HEK293 (cell line): ENCODE data around the gene PPFIA1.
A peak's percentile ranks its signal among the peaks of the same experiment; 100 is the strongest.

Experiments
- CTCF ChIA-PET: fragments of 350-600 bp; formaldehyde crosslinking; extraction: SDS; loops from one replicate; lab custom pipeline; 2021; ENCODE audit warnings: antibody characterized with exemption; lab: Yijun Ruan, JAX
- POLR2A ChIA-PET: fragments of 300-600 bp; formaldehyde crosslinking; extraction: SDS; loops from one replicate; lab custom pipeline; 2020; ENCODE audit warnings: antibody characterized with exemption, inconsistent platforms; lab: Yijun Ruan, JAX
- H3K27ac ChIP-seq: fragments of 200-500 bp; sonication (Bioruptor generic); 2 replicates; pipeline ENCODE4 v1.5.1; 2014; ENCODE audit warnings: low read depth, low read length, control low read depth, inconsistent platforms; ENCODE audit errors: extremely low read depth
- H3K36me3 ChIP-seq, 2 experiments: fragments of 200-500 bp in 1 of 2; sonication (Bioruptor generic) in 1 of 2; 1 replicate in 1 of 2; 2 replicates in 1 of 2; pipeline ENCODE4 v1.5.1; 2014 to 2017; ENCODE audit warnings: inconsistent platforms in 2 of 2, low read length in 2 of 2; ENCODE audit not compliant: control insufficient read depth in 2 of 2, insufficient read depth in 1 of 2
- H3K4me1 ChIP-seq: fragments of 200-500 bp; sonication (Bioruptor generic); 2 replicates; pipeline ENCODE4 v1.5.1; 2014; ENCODE audit warnings: mild to moderate bottlenecking, low read length, inconsistent platforms; ENCODE audit not compliant: control insufficient read depth, insufficient read depth
- H3K4me3 ChIP-seq: 2 replicates; pipeline ENCODE4 v1.5.1; 2011; ENCODE audit warnings: low read depth, mild to moderate bottlenecking, control low read depth, low read length, moderate library complexity
- H3K9me3 ChIP-seq: fragments of 200-500 bp; sonication (Bioruptor generic); 2 replicates; pipeline ENCODE4 v1.5.1; 2014; ENCODE audit warnings: low read depth, low read length, inconsistent platforms; ENCODE audit not compliant: control insufficient read depth, insufficient read depth
- GLIS2 ChIP-seq: fragments of 450-650 bp; formaldehyde crosslinking; IDR thresholded peaks from 2 replicates; pipeline ENCODE4 v1.5.1; 2016; ENCODE audit warnings: missing biosample characterization, missing genetic modification characterization
- KLF8 ChIP-seq: fragments of 450-650 bp; formaldehyde crosslinking; IDR thresholded peaks from 2 replicates; pipeline ENCODE4 v1.5.1; 2016; ENCODE audit warnings: missing biosample characterization, missing genetic modification characterization
- WT1 ChIP-seq: fragments of 450-650 bp; formaldehyde crosslinking; IDR thresholded peaks from 2 replicates; pipeline ENCODE4 v1.5.1; 2016; ENCODE audit warnings: missing biosample characterization, missing genetic modification characterization
- ZBTB17 ChIP-seq: fragments of 450-650 bp; formaldehyde crosslinking; IDR thresholded peaks from 2 replicates; pipeline ENCODE4 v1.5.1; 2016; ENCODE audit warnings: missing biosample characterization, missing genetic modification characterization
- ZBTB8A ChIP-seq: fragments of 450-650 bp; formaldehyde crosslinking; IDR thresholded peaks from 2 replicates; pipeline ENCODE4 v1.5.1; 2016; ENCODE audit warnings: missing biosample characterization, missing genetic modification characterization
- ZEB2 ChIP-seq: fragments of 450-650 bp; formaldehyde crosslinking; IDR thresholded peaks from 2 replicates; pipeline ENCODE4 v1.5.1; 2016; ENCODE audit warnings: missing biosample characterization, missing genetic modification characterization
- ZFP37 ChIP-seq: fragments of 450-650 bp; formaldehyde crosslinking; IDR thresholded peaks from 2 replicates; pipeline ENCODE4 v1.5.1; 2016; ENCODE audit warnings: missing biosample characterization, missing genetic modification characterization
- ZIC2 ChIP-seq: fragments of 450-650 bp; formaldehyde crosslinking; IDR thresholded peaks from 2 replicates; pipeline ENCODE4 v1.5.1; 2016; ENCODE audit warnings: missing biosample characterization, missing genetic modification characterization
- ZNF138 ChIP-seq: fragments of 450-650 bp; formaldehyde crosslinking; IDR thresholded peaks from 2 replicates; pipeline ENCODE4 v1.5.1; 2016; ENCODE audit warnings: missing biosample characterization, missing genetic modification characterization, borderline replicate concordance
- ZNF146 ChIP-seq: fragments of 450-650 bp; formaldehyde crosslinking; IDR thresholded peaks from 2 replicates; pipeline ENCODE4 v1.5.1; 2016; ENCODE audit warnings: missing biosample characterization, missing genetic modification characterization
- ZNF221 ChIP-seq: fragments of 450-650 bp; formaldehyde crosslinking; IDR thresholded peaks from 2 replicates; pipeline ENCODE4 v1.5.1; 2017; ENCODE audit warnings: missing biosample characterization, missing genetic modification characterization, borderline replicate concordance
- ZNF341 ChIP-seq: fragments of 450-650 bp; formaldehyde crosslinking; IDR thresholded peaks from 2 replicates; pipeline ENCODE4; 2016; ENCODE audit warnings: low read depth, missing biosample characterization, missing genetic modification characterization
- ZNF350 ChIP-seq: fragments of 450-650 bp; formaldehyde crosslinking; IDR thresholded peaks from 2 replicates; pipeline ENCODE4 v1.5.0; 2017; ENCODE audit warnings: missing biosample characterization, mild to moderate bottlenecking, missing genetic modification characterization
- ZNF354C ChIP-seq: fragments of 450-650 bp; formaldehyde crosslinking; IDR thresholded peaks from 2 replicates; pipeline ENCODE4 v1.5.1; 2016; ENCODE audit warnings: missing biosample characterization, missing genetic modification characterization, low read depth, borderline replicate concordance
- ZNF433 ChIP-seq: fragments of 450-650 bp; formaldehyde crosslinking; IDR thresholded peaks from 2 replicates; pipeline ENCODE4 v1.5.1; 2016; ENCODE audit warnings: missing biosample characterization, missing genetic modification characterization, low read depth
- ZNF558 ChIP-seq: fragments of 450-650 bp; formaldehyde crosslinking; IDR thresholded peaks from 2 replicates; pipeline ENCODE4 v1.5.1; 2016; ENCODE audit warnings: missing biosample characterization, missing genetic modification characterization
- ZNF600 ChIP-seq: fragments of 450-650 bp; formaldehyde crosslinking; IDR thresholded peaks from 2 replicates; pipeline ENCODE4 v1.5.1; 2016; ENCODE audit warnings: missing biosample characterization, missing genetic modification characterization
- ZNF654 ChIP-seq: fragments of 450-650 bp; formaldehyde crosslinking; IDR thresholded peaks from 2 replicates; pipeline ENCODE4 v1.5.1; 2016; ENCODE audit warnings: low read depth, missing biosample characterization, missing genetic modification characterization
- ZNF747 ChIP-seq: fragments of 450-650 bp; formaldehyde crosslinking; IDR thresholded peaks from 2 replicates; pipeline ENCODE4 v1.5.1; 2016; ENCODE audit warnings: missing biosample characterization, missing genetic modification characterization
- ZNF76 ChIP-seq: fragments of 450-650 bp; formaldehyde crosslinking; IDR thresholded peaks from 2 replicates; pipeline ENCODE4; 2016; ENCODE audit warnings: low read depth, missing biosample characterization, missing genetic modification characterization, borderline replicate concordance
- ZNF830 ChIP-seq: fragments of 450-650 bp; IDR thresholded peaks from 2 replicates; pipeline ENCODE4 v1.5.0; 2018; ENCODE audit warnings: missing biosample characterization, missing genetic modification characterization, low read depth, mild to moderate bottlenecking, moderate library complexity
- TF ChIP-seq, protein P1 (sequence below): fragments of 450-650 bp; formaldehyde crosslinking; IDR thresholded peaks from 2 replicates; pipeline ENCODE4 v1.5.1; 2016; ENCODE audit warnings: missing biosample characterization, missing genetic modification characterization
- TF ChIP-seq, protein P2 (sequence below): fragments of 450-650 bp; formaldehyde crosslinking; IDR thresholded peaks from 2 replicates; pipeline ENCODE4 v1.5.1; 2016; ENCODE audit warnings: missing biosample characterization, missing genetic modification characterization
- TF ChIP-seq, protein P3 (sequence below): fragments of 450-650 bp; formaldehyde crosslinking; IDR thresholded peaks from 2 replicates; pipeline ENCODE4 v1.5.1; 2016; ENCODE audit warnings: missing biosample characterization, missing genetic modification characterization
- TF ChIP-seq, protein P4 (sequence below): fragments of 450-650 bp; formaldehyde crosslinking; IDR thresholded peaks from 2 replicates; pipeline ENCODE4 v1.5.1; 2016; ENCODE audit warnings: missing biosample characterization, missing genetic modification characterization
- TF ChIP-seq, protein P5 (sequence below): sonication (generic); formaldehyde crosslinking; IDR thresholded peaks from 2 replicates; pipeline ENCODE4 v1.8.1; 2022; ENCODE audit warnings: mild to moderate bottlenecking, moderate library complexity, missing genetic modification reagents
- TF ChIP-seq, protein P6 (sequence below): fragments of 450-650 bp; formaldehyde crosslinking; optimal IDR thresholded peaks from 2 replicates; pipeline ENCODE3; 2016; ENCODE audit warnings: missing biosample characterization, mild to moderate bottlenecking, missing genetic modification characterization

The PPFIA1 gene

DNA sequence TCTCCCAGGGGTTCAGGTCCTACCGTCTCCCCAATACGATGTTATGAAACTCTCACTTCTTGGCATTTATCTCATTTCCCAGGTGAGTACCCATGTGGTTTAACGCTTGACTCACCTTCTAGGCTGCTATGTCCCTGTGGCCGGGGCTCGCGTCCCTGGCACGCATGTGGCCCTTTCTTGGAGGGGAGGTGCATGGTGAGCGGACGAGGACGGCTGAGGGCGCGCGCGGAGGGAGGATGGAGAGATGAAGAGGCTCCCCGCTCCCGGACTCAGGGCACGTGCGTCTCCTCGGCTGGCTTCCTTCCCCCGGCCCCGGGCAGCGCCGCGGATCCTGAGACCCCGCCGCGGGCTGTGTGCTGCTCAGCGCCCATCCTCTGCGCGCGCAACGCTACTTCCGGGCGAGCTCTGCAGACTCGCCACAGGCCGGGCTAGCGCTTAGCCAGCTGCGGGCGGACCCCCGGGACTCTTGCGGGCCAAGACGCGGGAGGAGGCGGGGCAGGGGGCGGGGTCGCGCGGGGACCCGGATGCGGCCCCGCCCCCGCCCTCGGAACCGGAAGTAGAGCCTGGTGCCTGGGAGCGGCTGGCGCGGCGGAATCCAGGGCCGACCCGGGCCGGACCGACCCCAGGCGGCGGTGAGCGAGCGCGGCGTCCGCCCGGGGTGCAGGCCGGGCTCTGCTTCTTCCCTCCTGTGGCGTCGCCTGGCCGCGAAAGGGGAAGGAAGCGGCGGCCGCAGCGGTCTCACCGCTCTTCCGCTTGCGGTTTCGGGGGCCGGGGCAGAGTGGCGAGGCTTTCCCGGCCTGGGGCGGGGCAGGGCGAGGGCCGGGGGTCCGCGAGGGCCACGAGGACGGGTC is 127.7 kb downstream of the PPFIA1 start, which contains the start of gene CTTN:
Gene CTTN (plus strand): TSS at position 547 of the 851 bp plus-strand sequence. CDS start 8,769 bp downstream, outside the sequence.
- peak within 1 kb of the TSS; percentile 80 for H3K4me3 ChIP-seq
- H3K9me3 ChIP-seq = no peaks in the 10 kb centered on the region
- ChIA-PET POLR2A (interaction anchor here (0.5 to 1.0 kb wide), 4 partner anchors 8 to 147 kb away, joined by 3 to 4 read pairs (median 4); no protein-coding TSS in a partner anchor), CTCF (interaction anchor here (0.6 kb wide), 1 partner anchor 17 kb away, joined by 3 read pairs; no protein-coding TSS in a partner anchor)
- H3K36me3 ChIP-seq = peaks cover 0 to 27% of the 10 kb centered on the region in 2 experiments; a peak in 2 of 3 replicates
- H3K27ac ChIP-seq = peak within 1 kb of the TSS; percentile 61
- H3K4me1 ChIP-seq = no peaks in the 10 kb centered on the region
- peak; percentile 77; the same call in 1 of the 2 replicates for TF ChIP-seq ZFP37 (tag by site-specific recombination)
- TF ChIP-seq, protein P1, sequence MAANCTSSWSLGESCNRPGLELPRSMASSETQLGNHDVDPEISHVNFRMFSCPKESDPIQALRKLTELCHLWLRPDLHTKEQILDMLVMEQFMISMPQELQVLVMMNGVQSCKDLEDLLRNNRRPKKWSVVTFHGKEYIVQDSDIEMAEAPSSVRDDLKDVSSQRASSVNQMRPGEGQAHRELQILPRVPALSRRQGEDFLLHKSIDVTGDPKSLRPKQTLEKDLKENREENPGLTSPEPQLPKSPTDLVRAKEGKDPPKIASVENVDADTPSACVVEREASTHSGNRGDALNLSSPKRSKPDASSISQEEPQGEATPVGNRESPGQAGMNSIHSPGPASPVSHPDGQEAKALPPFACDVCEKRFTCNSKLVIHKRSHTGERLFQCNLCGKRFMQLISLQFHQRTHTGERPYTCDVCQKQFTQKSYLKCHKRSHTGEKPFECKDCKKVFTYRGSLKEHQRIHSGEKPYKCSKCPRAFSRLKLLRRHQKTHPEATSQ = 0 out of 2 replicates have a peak, but pooled peaks have one; percentile 21
- TF ChIP-seq KLF8 (tag by site-specific recombination) = peak; percentile 79
- TF ChIP-seq, protein P2, sequence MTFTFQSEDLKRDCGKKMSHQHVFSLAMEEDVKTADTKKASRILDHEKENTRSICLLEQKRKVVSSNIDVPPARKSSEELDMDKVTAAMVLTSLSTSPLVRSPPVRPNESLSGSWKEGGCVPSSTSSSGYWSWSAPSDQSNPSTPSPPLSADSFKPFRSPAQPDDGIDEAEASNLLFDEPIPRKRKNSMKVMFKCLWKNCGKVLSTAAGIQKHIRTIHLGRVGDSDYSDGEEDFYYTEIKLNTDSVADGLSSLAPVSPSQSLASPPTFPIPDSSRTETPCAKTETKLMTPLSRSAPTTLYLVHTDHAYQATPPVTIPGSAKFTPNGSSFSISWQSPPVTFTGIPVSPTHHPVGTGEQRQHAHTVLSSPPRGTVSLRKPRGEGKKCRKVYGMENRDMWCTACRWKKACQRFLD (tag by site-specific recombination) = no peak
- no peak for TF ChIP-seq ZNF654
- TF ChIP-seq ZNF600 (tag by site-specific recombination) = peak; percentile 79; the same call in 1 of the 2 replicates
- peak; percentile 58 for TF ChIP-seq ZIC2
- no peak for TF ChIP-seq ZNF747 (tag by site-specific recombination)
- no peak for TF ChIP-seq ZNF354C (tag by site-specific recombination)
- TF ChIP-seq ZEB2 (tag by site-specific recombination) = 0 out of 2 replicates have a peak, but pooled peaks have one; percentile 50
- TF ChIP-seq, protein P3, sequence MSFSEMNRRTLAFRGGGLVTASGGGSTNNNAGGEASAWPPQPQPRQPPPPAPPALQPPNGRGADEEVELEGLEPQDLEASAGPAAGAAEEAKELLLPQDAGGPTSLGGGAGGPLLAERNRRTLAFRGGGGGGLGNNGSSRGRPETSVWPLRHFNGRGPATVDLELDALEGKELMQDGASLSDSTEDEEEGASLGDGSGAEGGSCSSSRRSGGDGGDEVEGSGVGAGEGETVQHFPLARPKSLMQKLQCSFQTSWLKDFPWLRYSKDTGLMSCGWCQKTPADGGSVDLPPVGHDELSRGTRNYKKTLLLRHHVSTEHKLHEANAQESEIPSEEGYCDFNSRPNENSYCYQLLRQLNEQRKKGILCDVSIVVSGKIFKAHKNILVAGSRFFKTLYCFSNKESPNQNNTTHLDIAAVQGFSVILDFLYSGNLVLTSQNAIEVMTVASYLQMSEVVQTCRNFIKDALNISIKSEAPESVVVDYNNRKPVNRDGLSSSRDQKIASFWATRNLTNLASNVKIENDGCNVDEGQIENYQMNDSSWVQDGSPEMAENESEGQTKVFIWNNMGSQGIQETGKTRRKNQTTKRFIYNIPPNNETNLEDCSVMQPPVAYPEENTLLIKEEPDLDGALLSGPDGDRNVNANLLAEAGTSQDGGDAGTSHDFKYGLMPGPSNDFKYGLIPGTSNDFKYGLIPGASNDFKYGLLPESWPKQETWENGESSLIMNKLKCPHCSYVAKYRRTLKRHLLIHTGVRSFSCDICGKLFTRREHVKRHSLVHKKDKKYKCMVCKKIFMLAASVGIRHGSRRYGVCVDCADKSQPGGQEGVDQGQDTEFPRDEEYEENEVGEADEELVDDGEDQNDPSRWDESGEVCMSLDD = peak; percentile 40; the same call in 1 of the 2 replicates
- peak; percentile 30; the same call in 1 of the 2 replicates for TF ChIP-seq ZBTB17 (tag by site-specific recombination)
- no peak for TF ChIP-seq ZNF433 (tag by site-specific recombination)
- 0 out of 2 replicates have a peak, but pooled peaks have one; percentile 12 for TF ChIP-seq GLIS2
- TF ChIP-seq ZNF146 (tag by site-specific recombination) = no peak
- peak; percentile 95 for TF ChIP-seq ZNF341 (tag by site-specific recombination)
- TF ChIP-seq ZNF558 = no peak
- TF ChIP-seq ZNF138 (tag by site-specific recombination) = no peak
- TF ChIP-seq, protein P4, sequence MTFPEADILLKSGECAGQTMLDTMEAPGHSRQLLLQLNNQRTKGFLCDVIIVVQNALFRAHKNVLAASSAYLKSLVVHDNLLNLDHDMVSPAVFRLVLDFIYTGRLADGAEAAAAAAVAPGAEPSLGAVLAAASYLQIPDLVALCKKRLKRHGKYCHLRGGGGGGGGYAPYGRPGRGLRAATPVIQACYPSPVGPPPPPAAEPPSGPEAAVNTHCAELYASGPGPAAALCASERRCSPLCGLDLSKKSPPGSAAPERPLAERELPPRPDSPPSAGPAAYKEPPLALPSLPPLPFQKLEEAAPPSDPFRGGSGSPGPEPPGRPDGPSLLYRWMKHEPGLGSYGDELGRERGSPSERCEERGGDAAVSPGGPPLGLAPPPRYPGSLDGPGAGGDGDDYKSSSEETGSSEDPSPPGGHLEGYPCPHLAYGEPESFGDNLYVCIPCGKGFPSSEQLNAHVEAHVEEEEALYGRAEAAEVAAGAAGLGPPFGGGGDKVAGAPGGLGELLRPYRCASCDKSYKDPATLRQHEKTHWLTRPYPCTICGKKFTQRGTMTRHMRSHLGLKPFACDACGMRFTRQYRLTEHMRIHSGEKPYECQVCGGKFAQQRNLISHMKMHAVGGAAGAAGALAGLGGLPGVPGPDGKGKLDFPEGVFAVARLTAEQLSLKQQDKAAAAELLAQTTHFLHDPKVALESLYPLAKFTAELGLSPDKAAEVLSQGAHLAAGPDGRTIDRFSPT = peak; percentile 38; the same call in 1 of the 2 replicates
- TF ChIP-seq, protein P5, sequence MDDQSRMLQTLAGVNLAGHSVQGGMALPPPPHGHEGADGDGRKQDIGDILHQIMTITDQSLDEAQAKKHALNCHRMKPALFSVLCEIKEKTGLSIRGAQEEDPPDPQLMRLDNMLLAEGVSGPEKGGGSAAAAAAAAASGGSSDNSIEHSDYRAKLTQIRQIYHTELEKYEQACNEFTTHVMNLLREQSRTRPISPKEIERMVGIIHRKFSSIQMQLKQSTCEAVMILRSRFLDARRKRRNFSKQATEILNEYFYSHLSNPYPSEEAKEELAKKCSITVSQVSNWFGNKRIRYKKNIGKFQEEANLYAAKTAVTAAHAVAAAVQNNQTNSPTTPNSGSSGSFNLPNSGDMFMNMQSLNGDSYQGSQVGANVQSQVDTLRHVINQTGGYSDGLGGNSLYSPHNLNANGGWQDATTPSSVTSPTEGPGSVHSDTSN (CRISPR knock-in tag) = no peak
- peak; percentile 40; the same call in 1 of the 2 replicates for TF ChIP-seq ZBTB8A (tag by site-specific recombination)
- TF ChIP-seq, protein P6, sequence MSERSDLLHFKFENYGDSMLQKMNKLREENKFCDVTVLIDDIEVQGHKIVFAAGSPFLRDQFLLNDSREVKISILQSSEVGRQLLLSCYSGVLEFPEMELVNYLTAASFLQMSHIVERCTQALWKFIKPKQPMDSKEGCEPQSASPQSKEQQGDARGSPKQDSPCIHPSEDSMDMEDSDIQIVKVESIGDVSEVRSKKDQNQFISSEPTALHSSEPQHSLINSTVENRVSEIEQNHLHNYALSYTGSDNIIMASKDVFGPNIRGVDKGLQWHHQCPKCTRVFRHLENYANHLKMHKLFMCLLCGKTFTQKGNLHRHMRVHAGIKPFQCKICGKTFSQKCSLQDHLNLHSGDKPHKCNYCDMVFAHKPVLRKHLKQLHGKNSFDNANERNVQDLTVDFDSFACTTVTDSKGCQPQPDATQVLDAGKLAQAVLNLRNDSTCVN (tag by site-specific recombination) = peak; percentile 96
- no peak for TF ChIP-seq WT1 (tag by site-specific recombination)
- no peak for TF ChIP-seq ZNF221
- no peak for TF ChIP-seq ZNF350 (tag by site-specific recombination)
- TF ChIP-seq ZNF830 (tag by site-specific recombination) = no peak
- peak; percentile 23; the same call in 1 of the 2 replicates for TF ChIP-seq ZNF76
